Left ventricle myocardium inferior (tissue), 1 donor: ENCODE measurements around the gene AKR7A2. TPM values are rescaled to one million over a fixed set of nuclear protein-coding genes. Genes with fewer than 3 reads are reported as not detected.

Source experiments
- DNase-seq: peaks from one replicate; pipeline ENCODE4 v3.0.0-alpha.2; 2020
- H3K27ac ChIP-seq: fragments of 200-600 bp; replicated peaks from 2 replicates; pipeline ENCODE4 v1.8.0; 2021
- H3K27me3 ChIP-seq: fragments of 200-600 bp; 2 replicates; pipeline ENCODE4 v1.8.0; 2021; ENCODE audit warnings: low read depth
- H3K36me3 ChIP-seq: fragments of 200-600 bp; 2 replicates; pipeline ENCODE4 v1.8.0; 2021
- H3K4me1 ChIP-seq: fragments of 200-600 bp; 2 replicates; pipeline ENCODE4 v1.8.0; 2021
- H3K4me3 ChIP-seq: fragments of 200-600 bp; 2 replicates; pipeline ENCODE4 v1.8.0; 2021; ENCODE audit warnings: mild to moderate bottlenecking, moderate library complexity
- H3K9me3 ChIP-seq: fragments of 200-600 bp; replicated peaks from 2 replicates; pipeline ENCODE4 v1.8.0; 2021
- CTCF ChIP-seq: fragments of 200-600 bp; IDR thresholded peaks from 2 replicates; pipeline ENCODE4 v1.8.0; 2021; ENCODE audit warnings: antibody characterized with exemption, mild to moderate bottlenecking, borderline replicate concordance
- intact Hi-C: fragments of 100-400 bp; cut with micrococcal nuclease; formaldehyde crosslinking; loops from one replicate; pipeline ENCODE4 v1.11.0; 2022
- total RNA-seq: library from RNA; stranded (reverse); fragmentation: NEBNext Ultra II Directional; extraction: Animal tissue kit (Norgen Biotek cat#: 25700); gene quantifications from one replicate; pipeline ENCODE4 v1.2.1, GENCODE V29; 2021
- donor health status: DM: no; HTN: yes; CAD: no; lungs with severe emphysema.

Gene AKR7A2
- total RNA-seq, 1 donor from 2014 or later = 43.7 TPM

- Histone ChIP-seq H3K4me1 (peaks cover 22% of the 10 kb centered on the region), H3K4me3 (no peak overlapping the region), H3K27me3 (no peaks in the 10 kb centered on the region), H3K9me3 (no peaks in the 10 kb centered on the region), H3K27ac (no peak overlapping the region), H3K36me3 (peaks cover 64% of the 10 kb centered on the region)
- intact Hi-C loops = no loop called here
- DNase-seq = no peak
- TF ChIP-seq CTCF = no peak
Measured at GRCh38 chr1:19343617-19344350, 31.8 kb upstream of the AKR7A2 start.

- no peak overlapping the region for H3K4me3 ChIP-seq
- TF ChIP-seq CTCF = no peak
- peaks cover 22% of the 10 kb centered on the region for H3K4me1 ChIP-seq
- intact Hi-C loops = no loop called here
- DNase-seq = no peak
- peak overlapping the region; percentile 44 for H3K27ac ChIP-seq
- H3K9me3 ChIP-seq = no peaks in the 10 kb centered on the region
- peaks cover 70% of the 10 kb centered on the region for H3K36me3 ChIP-seq
- H3K27me3 ChIP-seq = no peaks in the 10 kb centered on the region
Measured at GRCh38 chr1:19342894-19343616, 31.1 kb upstream of the AKR7A2 start.

- H3K9me3 ChIP-seq = no peaks in the 10 kb centered on the region
- intact Hi-C loops = no loop called here
- H3K4me1 ChIP-seq = peaks cover 22% of the 10 kb centered on the region
- no peak for TF ChIP-seq CTCF
- peaks cover 72% of the 10 kb centered on the region for H3K36me3 ChIP-seq
- H3K27ac ChIP-seq = peak overlapping the region; percentile 44
- H3K27me3 ChIP-seq = no peaks in the 10 kb centered on the region
- DNase-seq = peak; percentile 59
- no peak overlapping the region for H3K4me3 ChIP-seq
Measured at GRCh38 chr1:19342062-19342750, 30.3 kb upstream of the AKR7A2 start.

GRCh38 chr1:19341201-19342061, 29.5 kb upstream of the AKR7A2 start:
- peak; percentile 85 for TF ChIP-seq CTCF
- Histone ChIP-seq H3K4me3 (no peak overlapping the region), H3K9me3 (no peaks in the 10 kb centered on the region), H3K27me3 (no peaks in the 10 kb centered on the region), H3K27ac (peak overlapping the region; percentile 44), H3K4me1 (peaks cover 22% of the 10 kb centered on the region), H3K36me3 (peaks cover 70% of the 10 kb centered on the region)
- peak; percentile 55 for DNase-seq
- intact Hi-C loops = no loop called here

GRCh38 chr1:19340387-19340937, 28.5 kb upstream of the AKR7A2 start:
- no peak for DNase-seq
- intact Hi-C loops = no loop called here
- H3K27ac ChIP-seq = no peak overlapping the region
- no peaks in the 10 kb centered on the region for H3K9me3 ChIP-seq
- no peak for TF ChIP-seq CTCF
- peaks cover 22% of the 10 kb centered on the region for H3K4me1 ChIP-seq
- H3K27me3 ChIP-seq = no peaks in the 10 kb centered on the region
- H3K36me3 ChIP-seq = peaks cover 65% of the 10 kb centered on the region
- no peak overlapping the region for H3K4me3 ChIP-seq
